ENCODE measurements around the gene ALK.

The ALK gene

GRCh38 chr2:29450596-29451222 is 470.7 kb downstream of the ALK start:
- no peak for TF ChIP-seq NFIC (IDR thresholded peaks at IDR 0.05)
- no peak for TF ChIP-seq RAD21 (IDR thresholded peaks at IDR 0.05; ENCODE audit: low read depth)
- TF ChIP-seq CREB1 (IDR thresholded peaks at IDR 0.05; ENCODE audit: low read depth) = no peak
- TF ChIP-seq YY1 (IDR thresholded peaks at IDR 0.05; ENCODE audit: low read depth) = no peak
- TF ChIP-seq, protein P1, sequence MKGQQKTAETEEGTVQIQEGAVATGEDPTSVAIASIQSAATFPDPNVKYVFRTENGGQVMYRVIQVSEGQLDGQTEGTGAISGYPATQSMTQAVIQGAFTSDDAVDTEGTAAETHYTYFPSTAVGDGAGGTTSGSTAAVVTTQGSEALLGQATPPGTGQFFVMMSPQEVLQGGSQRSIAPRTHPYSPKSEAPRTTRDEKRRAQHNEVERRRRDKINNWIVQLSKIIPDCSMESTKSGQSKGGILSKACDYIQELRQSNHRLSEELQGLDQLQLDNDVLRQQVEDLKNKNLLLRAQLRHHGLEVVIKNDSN (IDR thresholded peaks at IDR 0.05) = no peak
- TF ChIP-seq EGR1 (IDR thresholded peaks at IDR 0.05) = no peak

DNA sequence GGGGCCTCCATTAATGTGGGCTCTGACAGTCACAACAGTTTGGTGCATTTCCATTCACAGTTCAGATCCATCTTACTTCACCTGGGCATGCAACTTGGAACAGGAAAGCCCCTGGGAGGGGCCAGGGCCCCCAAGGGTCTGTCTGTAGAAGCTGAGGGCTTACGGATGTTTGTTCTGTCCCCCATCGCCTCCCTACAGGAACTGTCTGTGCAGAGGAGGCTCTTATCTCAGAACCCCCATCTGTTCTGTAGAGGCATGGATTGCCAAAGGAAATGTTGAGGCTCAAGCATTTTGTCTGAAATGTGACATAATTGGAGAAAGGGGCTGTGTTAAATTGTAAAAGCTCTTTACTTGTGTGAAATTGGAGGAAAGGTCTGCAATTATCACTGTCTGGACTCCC is 471.9 kb downstream of the ALK start:
- TF ChIP-seq RAD21 (IDR thresholded peaks at IDR 0.05; ENCODE audit: low read depth) = no peak
- TF ChIP-seq CEBPB (IDR thresholded peaks at IDR 0.05) = no peak
- TF ChIP-seq NFIC (IDR thresholded peaks at IDR 0.05) = no peak
- TF ChIP-seq EGR1 (IDR thresholded peaks at IDR 0.05) = no peak
- TF ChIP-seq TAF1 (IDR thresholded peaks at IDR 0.05; ENCODE audit: low read depth) = no peak
- TF ChIP-seq REST (IDR thresholded peaks at IDR 0.05; ENCODE audit: low read depth) = no peak
- no peak for TF ChIP-seq FOXM1 (IDR thresholded peaks at IDR 0.05; ENCODE audit: borderline replicate concordance, low read depth)
- no peak for TF ChIP-seq TEAD4 (IDR thresholded peaks at IDR 0.05)

DNA sequence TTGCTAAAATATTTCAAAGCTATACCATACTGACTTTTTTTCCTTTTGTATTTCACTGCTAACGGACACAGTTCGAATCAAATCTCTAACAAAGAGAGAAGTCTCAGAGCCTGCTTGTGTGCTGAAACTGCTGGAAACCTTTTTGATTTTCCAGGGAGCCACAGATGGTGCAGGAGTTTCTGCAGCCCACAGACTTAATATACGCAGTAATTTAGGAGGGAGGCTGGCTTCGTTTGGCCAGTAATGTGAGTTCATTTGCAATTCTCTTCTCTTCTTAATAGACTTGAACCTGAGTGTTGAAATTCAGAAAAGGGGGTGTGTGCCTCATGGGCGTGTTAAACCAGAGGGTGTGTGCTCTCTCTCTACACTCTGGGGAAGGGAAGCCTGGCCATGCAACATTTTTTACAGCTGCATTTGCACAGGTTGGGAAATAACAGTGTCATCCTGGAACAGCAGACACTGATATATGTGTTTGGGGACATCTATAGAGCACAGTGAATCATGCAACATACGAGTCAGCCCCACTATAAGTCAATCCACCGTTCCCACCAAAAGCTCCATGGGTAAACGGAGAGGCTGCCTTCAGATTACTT is 473.2 kb downstream of the ALK start:
- TF ChIP-seq TAF1 (IDR thresholded peaks at IDR 0.05; ENCODE audit: low read depth) (no peak), EGR1 (IDR thresholded peaks at IDR 0.05) (no peak), YY1 (IDR thresholded peaks at IDR 0.05; ENCODE audit: low read depth) (no peak), TEAD4 (IDR thresholded peaks at IDR 0.05) (no peak), CREB1 (IDR thresholded peaks at IDR 0.05; ENCODE audit: low read depth) (no peak), REST (IDR thresholded peaks at IDR 0.05; ENCODE audit: low read depth) (no peak), CEBPB (IDR thresholded peaks at IDR 0.05) (no peak), TCF12 (IDR thresholded peaks at IDR 0.05; ENCODE audit: low read depth) (no peak), FOXM1 (IDR thresholded peaks at IDR 0.05; ENCODE audit: borderline replicate concordance, low read depth) (no peak), EP300 (IDR thresholded peaks at IDR 0.05; ENCODE audit: borderline replicate concordance) (no peak), RAD21 (IDR thresholded peaks at IDR 0.05; ENCODE audit: low read depth) (no peak), ZBTB7A (IDR thresholded peaks at IDR 0.05; ENCODE audit: low read depth) (no peak), NFIC (IDR thresholded peaks at IDR 0.05) (no peak)
- TF ChIP-seq, protein P2, sequence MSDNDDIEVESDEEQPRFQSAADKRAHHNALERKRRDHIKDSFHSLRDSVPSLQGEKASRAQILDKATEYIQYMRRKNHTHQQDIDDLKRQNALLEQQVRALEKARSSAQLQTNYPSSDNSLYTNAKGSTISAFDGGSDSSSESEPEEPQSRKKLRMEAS (IDR thresholded peaks at IDR 0.05) = no peak
- TF ChIP-seq, protein P1 (IDR thresholded peaks at IDR 0.05) = no peak

DNA sequence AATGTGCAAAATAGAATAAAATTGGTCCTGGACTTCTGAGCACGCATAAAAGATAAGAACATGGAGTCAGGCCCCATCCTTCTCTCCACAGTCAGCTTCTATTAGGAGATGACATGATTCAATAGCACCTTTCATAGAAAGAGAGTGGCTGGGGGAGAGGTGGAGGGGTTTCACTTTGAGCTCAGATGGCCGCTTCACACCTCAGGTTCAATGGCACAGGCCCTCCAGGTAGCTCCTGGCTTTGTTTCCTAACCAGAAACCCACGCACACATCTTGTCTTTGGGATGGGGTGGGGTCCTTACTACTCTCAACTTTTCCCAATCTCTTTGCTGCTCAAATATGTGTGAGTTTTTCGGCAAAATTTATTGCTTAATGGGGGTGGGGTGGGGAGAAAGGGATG is 473.9 kb downstream of the ALK start:
- no peak for TF ChIP-seq TAF1 (IDR thresholded peaks at IDR 0.05; ENCODE audit: low read depth)

GRCh38 chr2:29446847-29447246 is 474.5 kb downstream of the ALK start:
- TF ChIP-seq REST (IDR thresholded peaks at IDR 0.05; ENCODE audit: low read depth) (no peak), YY1 (IDR thresholded peaks at IDR 0.05; ENCODE audit: low read depth) (no peak), FOXM1 (IDR thresholded peaks at IDR 0.05; ENCODE audit: borderline replicate concordance, low read depth) (no peak), RAD21 (IDR thresholded peaks at IDR 0.05; ENCODE audit: low read depth) (no peak), EP300 (IDR thresholded peaks at IDR 0.05; ENCODE audit: borderline replicate concordance) (no peak), ZBTB7A (IDR thresholded peaks at IDR 0.05; ENCODE audit: low read depth) (no peak), TAF1 (IDR thresholded peaks at IDR 0.05; ENCODE audit: low read depth) (no peak), CREB1 (IDR thresholded peaks at IDR 0.05; ENCODE audit: low read depth) (no peak), EGR1 (IDR thresholded peaks at IDR 0.05) (no peak), NFIC (IDR thresholded peaks at IDR 0.05) (no peak)
- TF ChIP-seq, protein P1 (IDR thresholded peaks at IDR 0.05) = no peak
- TF ChIP-seq, protein P2 (IDR thresholded peaks at IDR 0.05) = no peak

All from Ishikawa (cell line).